K562 (cell line): ENCODE data around the gene MAML3. TPM values are rescaled to one million over a fixed set of nuclear protein-coding genes. Genes with fewer than 3 reads are reported as not detected.
A peak's percentile ranks its signal among the peaks of the same experiment; 100 is the strongest.

Experiments
- ATAC-seq: fragments of 200-7000 bp; cut with Tn5 transposase; 3 replicates; pipeline ENCODE4 v1.9.1; 2020; ENCODE audit warnings: moderate library complexity
- BruUV-seq: library from RNA; stranded (reverse); fragments of 400-500 nt; replicated peaks from 2 replicates; lab custom pipeline; 2021; lab: Mats Ljungman, UMichigan
- CTCF ChIA-PET: fragments of 300-600 bp; formaldehyde crosslinking; extraction: SDS; loops from one replicate; lab custom pipeline; 2021; ENCODE audit warnings: low intra/inter-chr PET ratio; lab: Yijun Ruan, JAX
- POLR2A ChIA-PET: fragments of 300-600, 350-650 bp; sonication (Branson Sonifier 250); formaldehyde crosslinking; extraction: SDS; loops from one replicate; lab custom pipeline; 2021; ENCODE audit warnings: antibody characterized with exemption, inconsistent platforms; lab: Yijun Ruan, JAX
- DNase-seq, 4 experiments: peaks; one replicate each; pipeline versions ENCODE4 v3.0.0 to v3.0.0-alpha.2; 2011 to 2018; ENCODE audit warnings: low spot score in 3 of 4, mixed read lengths in 3 of 4; ENCODE audit errors: extremely low read depth in 1 of 4
- FAIRE-seq: peaks from 2 replicates; lab custom pipeline; 2011; peaks lifted over from hg19 to GRCh38; lab: Jason Lieb, UNC
- H2AFZ ChIP-seq: 2 replicates; pipeline ENCODE4 v1.6.0; 2011; ENCODE audit warnings: low read depth, low read length, control low read depth, inconsistent platforms
- H3K27ac ChIP-seq: fragments of 200-600 bp; 3 replicates; pipeline ENCODE4 v1.8.0; 2011; ENCODE audit warnings: low read depth, mild to moderate bottlenecking, control low read depth, inconsistent platforms, low read length, moderate library complexity, mixed read lengths; ENCODE audit errors: extremely low read depth
- H3K27me3 ChIP-seq, 2 experiments: fragments of 300-600 bp in 1 of 2; 2 replicates in 1 of 2; 3 replicates in 1 of 2; pipeline versions ENCODE4 v1.6.0 to v1.8.0; 2011; ENCODE audit warnings: inconsistent platforms in 2 of 2, low read length in 2 of 2, mild to moderate bottlenecking in 1 of 2, mixed read lengths in 1 of 2, moderate library complexity in 1 of 2; ENCODE audit not compliant: control insufficient read depth in 2 of 2, insufficient read depth in 2 of 2
- H3K36me3 ChIP-seq: fragments of 300-600 bp; 3 replicates; pipeline ENCODE4 v1.8.0; 2011; ENCODE audit warnings: mild to moderate bottlenecking, low read length, inconsistent platforms; ENCODE audit not compliant: control insufficient read depth, insufficient read depth
- H3K4me1 ChIP-seq, 2 experiments: fragments of 200-600 bp in 1 of 2; replicated peaks in 1 of 2; 2 replicates in 1 of 2; 3 replicates in 1 of 2; pipeline versions ENCODE4 v1.5.1 to v1.8.0; 2011; ENCODE audit warnings: inconsistent platforms in 2 of 2, low read length in 2 of 2, mild to moderate bottlenecking in 1 of 2, mixed read lengths in 1 of 2, moderate library complexity in 1 of 2; ENCODE audit not compliant: control insufficient read depth in 2 of 2, insufficient read depth in 2 of 2
- H3K4me2 ChIP-seq: 2 replicates; pipeline ENCODE4 v1.6.1; 2011; ENCODE audit warnings: low read length, control low read depth, inconsistent platforms, mixed read lengths; ENCODE audit not compliant: insufficient read depth
- H3K4me3 ChIP-seq: fragments of 200-600 bp; sonication (generic), shearing (Covaris generic); 2 replicates; pipeline ENCODE4 v1.5.1; 2016; ENCODE audit warnings: control low read depth, inconsistent platforms
- H3K79me2 ChIP-seq: fragments of 200-600 bp; 3 replicates; pipeline ENCODE4 v1.8.0; 2011; ENCODE audit warnings: low read length, inconsistent platforms; ENCODE audit not compliant: control insufficient read depth, insufficient read depth
- H3K9ac ChIP-seq, 2 experiments: 2 replicates each; pipeline versions ENCODE4 v1.6.0 to v1.6.1; 2011; ENCODE audit warnings: low read depth in 2 of 2, low read length in 2 of 2, control low read depth in 1 of 2, inconsistent platforms in 1 of 2, mild to moderate bottlenecking in 1 of 2, mixed read lengths in 1 of 2; ENCODE audit not compliant: insufficient read depth in 1 of 2
- H3K9me1 ChIP-seq: one replicate; pipeline ENCODE4 v1.6.0; 2011; ENCODE audit warnings: inconsistent platforms, mild to moderate bottlenecking, low read length, moderate library complexity; ENCODE audit not compliant: control insufficient read depth, insufficient read depth
- H3K9me3 ChIP-seq: replicated peaks from 2 replicates; pipeline ENCODE4 v1.5.1; 2011; ENCODE audit warnings: low read depth, low read length, inconsistent platforms; ENCODE audit not compliant: control insufficient read depth, insufficient read depth
- H4K20me1 ChIP-seq: replicated peaks from 2 replicates; pipeline ENCODE4 v1.6.1; 2011; ENCODE audit warnings: low read length, inconsistent platforms, mixed read lengths; ENCODE audit not compliant: control insufficient read depth, insufficient read depth
- BRCA1 ChIP-seq, 2 experiments: fragments of 450-650 bp in 1 of 2; sonication (generic) in 1 of 2; formaldehyde crosslinking in 1 of 2; IDR thresholded peaks; 2 replicates each; pipeline versions ENCODE4 v1.5.0 to v1.6.1; 2017 to 2020; ENCODE audit warnings: mild to moderate bottlenecking in 1 of 2, missing genetic modification reagents in 1 of 2
- C11orf30 ChIP-seq: fragments of 450-650 bp; IDR thresholded peaks from 2 replicates; pipeline ENCODE4 v1.6.1; 2016; ENCODE audit warnings: low read depth, mild to moderate bottlenecking
- CBFB ChIP-seq: sonication (generic); formaldehyde crosslinking; IDR thresholded peaks from 2 replicates; pipeline ENCODE4 v1.4.0; 2020; ENCODE audit warnings: mild to moderate bottlenecking, missing genetic modification reagents
- CEBPG ChIP-seq, 3 experiments: fragments of 200-800 bp in 1 of 3; sonication (Bioruptor generic) in 1 of 3; sonication (generic) in 1 of 3; formaldehyde crosslinking in 1 of 3; IDR thresholded peaks in 2 of 3; conservative IDR thresholded peaks in 1 of 3; 2 replicates each; pipeline versions ENCODE4 v1.6.1 to v1.8.0; 2016 to 2022; ENCODE audit warnings: missing compliant biosample characterization in 2 of 3, missing genetic modification characterization in 2 of 3, mild to moderate bottlenecking in 1 of 3, missing genetic modification reagents in 1 of 3
- ETS2 ChIP-seq: IDR thresholded peaks from 2 replicates; pipeline ENCODE4 v1.6.1; 2016; ENCODE audit warnings: borderline replicate concordance, missing genetic modification characterization, mild to moderate bottlenecking, moderate library complexity, missing compliant biosample characterization; ENCODE audit not compliant: poor library complexity, severe bottlenecking
- KLF1 ChIP-seq: fragments of 450-650 bp; IDR thresholded peaks from 2 replicates; pipeline ENCODE4 v1.6.1; 2016; ENCODE audit warnings: missing genetic modification characterization, missing compliant biosample characterization
- MAFK ChIP-seq: IDR thresholded peaks from 2 replicates; pipeline ENCODE4 v1.6.1; 2011; ENCODE audit warnings: low read length, improper control_type of control experiment
- NFIX ChIP-seq: fragments of 250-450 bp; sonication (Bioruptor Pico); IDR thresholded peaks from 2 replicates; pipeline ENCODE4 v1.4.0; 2020; ENCODE audit warnings: low read depth, mild to moderate bottlenecking, moderate library complexity
- RBM34 ChIP-seq: fragments of 200-400 bp; formaldehyde crosslinking; IDR thresholded peaks from 2 replicates; pipeline ENCODE4 v1.6.1; 2018; ENCODE audit warnings: low read length, borderline replicate concordance; ENCODE audit not compliant: insufficient read depth
- SPI1 ChIP-seq: IDR thresholded peaks from 2 replicates; pipeline ENCODE4 v1.6.1; 2011; ENCODE audit warnings: low read depth, low read length, control low read depth, borderline replicate concordance
- SRF ChIP-seq, 2 experiments: fragments of 250-450, 450-650 bp in 1 of 2; sonication (Bioruptor Pico) in 1 of 2; sonication (generic) in 1 of 2; formaldehyde crosslinking; IDR thresholded peaks; 2 replicates each; pipeline versions ENCODE4 v1.5.0 to v1.5.1; 2020 to 2022; ENCODE audit warnings: mild to moderate bottlenecking in 1 of 2, missing genetic modification reagents in 1 of 2
- TCFL5 ChIP-seq: fragments of 250-450 bp; sonication (Bioruptor Pico); conservative IDR thresholded peaks from 2 replicates; pipeline ENCODE4 v1.6.1; 2021; ENCODE audit warnings: mild to moderate bottlenecking, moderate library complexity, matching md5 sums
- ZNF316 ChIP-seq: fragments of 450-650 bp; IDR thresholded peaks from 2 replicates; pipeline ENCODE4 v1.6.1; 2016
- ZNF785 ChIP-seq: fragments of 250-450 bp; sonication (Bioruptor Pico); IDR thresholded peaks from 2 replicates; pipeline ENCODE4 v1.4.0; 2020; ENCODE audit warnings: mild to moderate bottlenecking
- WGBS: fragments of 100-300 bp; shearing (Covaris generic); methylation state at CpG from one replicate; pipeline ENCODE4 v1.1.6; 2016; ENCODE audit warnings: low coverage, mixed read lengths; ENCODE audit not compliant: insufficient coverage; ENCODE audit errors: missing lambda C conversion rate; 5-methylcytosine and 5-hydroxymethylcytosine counted together
- in situ Hi-C: fragments of 300-500 bp; cut with MboI; formaldehyde crosslinking; loops from 4 replicates; pipeline ENCODE4 v1.15.0; 2018; ENCODE audit warnings: inconsistent platforms, mixed read lengths
- intact Hi-C: fragments of 100-400 bp; cut with micrococcal nuclease; formaldehyde crosslinking; loops from 2 replicates; pipeline ENCODE4 v1.14.2; 2022
- polyA plus RNA-seq, 8 experiments: library from polyadenylated mRNA; depleted of rRNA in 4 of 8; stranded (reverse) in 5 of 8; unstranded in 3 of 8; fragments of >200 nt; fragmentation: Nextera tagmentation in 2 of 8; fragmentation: Illumina TruSeq in 1 of 8; extraction: Ambion mirVana in 2 of 8; extraction: Trizol in 1 of 8; gene quantifications; 2 replicates each; pipeline versions ENCODE4 v1.2.1 to v1.2.3, GENCODE V29; 2011 to 2014; ENCODE audit warnings: inconsistent platforms in 1 of 8, missing spikeins in 1 of 8
- total RNA-seq, 7 experiments: library from RNA; depleted of rRNA in 6 of 7; stranded (reverse); fragments of >200 nt in 6 of 7; fragmentation: Illumina TruSeq in 2 of 7; extraction: Trizol in 2 of 7; gene quantifications; 2 replicates each; pipeline versions ENCODE4 v1.2.1 to v1.2.3, GENCODE V29; 2011 to 2021; ENCODE audit warnings: low replicate concordance in 1 of 7

MAML3 gene
- total and polyA plus RNA-seq, 9 of the 15 experiments (the other 6 are each of a cell fraction or from before 2014, with no cell fraction given), result 0.01 to 0.55 (median 0.25) TPM

DNA sequence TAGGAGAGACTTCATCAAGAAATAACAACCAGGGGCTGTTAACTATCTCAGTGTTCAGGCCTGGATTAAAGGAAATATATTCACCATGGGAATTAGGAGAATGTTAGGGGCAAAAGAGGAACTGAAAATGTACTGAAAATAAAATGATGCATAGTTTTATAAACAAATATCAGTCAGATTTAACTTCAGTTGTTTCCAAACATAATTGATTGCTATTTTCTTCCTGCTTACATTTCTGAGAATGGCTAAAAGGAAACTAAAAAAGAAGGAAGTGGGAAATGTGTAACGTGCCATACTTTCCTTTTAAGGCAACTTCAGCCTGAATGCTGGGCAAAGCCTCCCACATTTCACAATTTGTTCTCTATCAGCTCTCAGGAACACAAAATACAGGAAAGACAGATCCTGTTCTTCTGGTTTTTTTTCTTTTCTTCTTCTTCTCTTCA, 178.1 kb downstream of the MAML3 start:
- H3K9me1 ChIP-seq, result no peaks in the 10 kb centered on the region
- FAIRE-seq (no peak), ATAC-seq (no peak), DNase-seq (no peak)
- ChIA-PET CTCF (no interaction called here), POLR2A (no interaction called here)
- no TSS peak for BruUV-seq
- H3K4me2 ChIP-seq, result no peak overlapping the region
- no peak overlapping the region for H3K9ac ChIP-seq
- H2AFZ ChIP-seq, result no peak overlapping the region
- 0% methylated on average over 1 of the region's 1 CpG for WGBS
- H3K4me3 ChIP-seq, result no peak overlapping the region
- no peaks in the 10 kb centered on the region; a peak in 1 of 5 replicates for H3K4me1 ChIP-seq
- no peak overlapping the region for H3K27ac ChIP-seq
- no peaks in the 10 kb centered on the region for H3K27me3 ChIP-seq
- no peak for TF ChIP-seq RBM34
- TF ChIP-seq SPI1, result 0 out of 2 replicates have a peak, but pooled peaks have one; percentile 6
- peak in 1 of 2 experiments; percentile 44; a peak in 1 of 4 replicates for TF ChIP-seq SRF (CRISPR knock-in tag; IDR thresholded peaks at IDR 0.05)
- no peak for TF ChIP-seq CEBPG (CRISPR knock-in tag; IDR thresholded peaks at IDR 0.05)
- peak in 1 of 2 experiments; percentile 21; a peak in 1 of 4 replicates for TF ChIP-seq CEBPG (tag; conservative IDR thresholded peaks at IDR 0.05 in 1 of 2, IDR thresholded peaks at IDR 0.05 in 1 of 2)
- no peaks in the 10 kb centered on the region for H3K36me3 ChIP-seq
- H4K20me1 ChIP-seq, result no peaks in the 10 kb centered on the region
- in situ Hi-C loops (no loop called here), intact Hi-C loops (no loop called here)
- H3K9me3 ChIP-seq, result no peaks in the 10 kb centered on the region
- H3K79me2 ChIP-seq, result no peaks in the 10 kb centered on the region

DNA sequence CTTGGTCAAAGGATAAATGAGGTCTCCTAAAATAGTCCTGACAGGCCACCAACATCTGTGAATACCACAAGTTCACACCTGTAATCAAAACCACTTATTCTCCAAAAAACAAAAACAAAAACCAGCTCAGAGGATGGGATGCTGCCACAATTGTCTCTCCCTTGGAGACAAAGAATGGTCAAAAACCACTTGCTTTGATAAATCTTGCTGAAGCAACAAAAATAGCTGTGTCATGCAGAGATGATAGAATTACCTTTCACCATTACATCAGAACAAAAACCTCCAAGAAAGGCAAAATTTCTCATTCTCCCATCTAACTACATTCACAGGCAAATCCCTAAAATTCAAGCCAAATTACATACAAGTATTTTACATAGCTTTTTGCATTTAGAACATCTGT, 180.4 kb downstream of the MAML3 start:
- Histone ChIP-seq H3K9me1 (no peaks in the 10 kb centered on the region), H3K27ac (no peak overlapping the region), H2AFZ (no peak overlapping the region), H3K79me2 (no peaks in the 10 kb centered on the region), H3K4me1 (no peaks in the 10 kb centered on the region; a peak in 1 of 5 replicates), H3K4me3 (no peak overlapping the region), H3K36me3 (no peaks in the 10 kb centered on the region), H3K4me2 (no peak overlapping the region), H4K20me1 (no peaks in the 10 kb centered on the region), H3K9me3 (no peaks in the 10 kb centered on the region), H3K27me3 (no peaks in the 10 kb centered on the region), H3K9ac (no peak overlapping the region)
- BruUV-seq, result no TSS peak
- ChIA-PET CTCF (no interaction called here), POLR2A (interaction anchor here (0.9 kb wide), 1 partner anchor 9 kb away, joined by 4 read pairs; no protein-coding TSS in a partner anchor)
- ATAC-seq (no peak), FAIRE-seq (no peak), DNase-seq (no peak)
- intact Hi-C loops (no loop called here), in situ Hi-C loops (no loop called here)
- TF ChIP-seq ZNF316, result peak; percentile 71
- no peak for TF ChIP-seq KLF1 (tag)
- no peak for TF ChIP-seq NFIX (CRISPR knock-in tag)
- no peak for TF ChIP-seq CBFB (CRISPR knock-in tag)
- TF ChIP-seq ZNF785 (CRISPR knock-in tag), result no peak
- TF ChIP-seq BRCA1 (IDR thresholded peaks at IDR 0.05), result no peak
- TF ChIP-seq BRCA1 (CRISPR knock-in tag; IDR thresholded peaks at IDR 0.05), result no peak
- TF ChIP-seq C11orf30, result peak; percentile 70
- 0 out of 2 replicates have a peak, but pooled peaks have one; percentile 27 for TF ChIP-seq MAFK
- TF ChIP-seq ETS2, result no peak
- no peak for TF ChIP-seq TCFL5 (CRISPR knock-in tag)
